ENCODE results near the gene SH3BGRL.

Gene SH3BGRL

DNA sequence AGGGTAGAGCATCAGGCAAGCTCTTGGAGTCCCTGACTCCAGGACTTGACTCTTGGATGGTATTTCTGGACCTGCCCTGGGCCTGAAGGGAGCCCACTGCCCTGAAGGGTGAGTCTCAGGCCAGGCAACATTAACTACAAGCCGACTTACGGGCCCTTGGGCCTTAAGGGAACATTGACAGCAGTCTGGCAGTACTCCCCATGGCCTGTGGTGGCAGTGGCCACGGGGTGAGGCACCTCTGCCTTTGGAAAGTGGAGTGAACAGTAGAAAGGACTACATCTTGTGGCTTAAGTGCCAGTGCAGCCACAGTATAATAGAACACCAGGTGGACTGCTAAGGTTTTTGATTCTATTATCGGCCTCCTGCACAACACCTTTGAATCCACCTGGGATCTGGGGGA lies 36.3 kb downstream of the SH3BGRL start:
- H3K36me3 ChIP-seq: no peaks in the 10 kb centered on the region
- TF ChIP-seq, protein P1, sequence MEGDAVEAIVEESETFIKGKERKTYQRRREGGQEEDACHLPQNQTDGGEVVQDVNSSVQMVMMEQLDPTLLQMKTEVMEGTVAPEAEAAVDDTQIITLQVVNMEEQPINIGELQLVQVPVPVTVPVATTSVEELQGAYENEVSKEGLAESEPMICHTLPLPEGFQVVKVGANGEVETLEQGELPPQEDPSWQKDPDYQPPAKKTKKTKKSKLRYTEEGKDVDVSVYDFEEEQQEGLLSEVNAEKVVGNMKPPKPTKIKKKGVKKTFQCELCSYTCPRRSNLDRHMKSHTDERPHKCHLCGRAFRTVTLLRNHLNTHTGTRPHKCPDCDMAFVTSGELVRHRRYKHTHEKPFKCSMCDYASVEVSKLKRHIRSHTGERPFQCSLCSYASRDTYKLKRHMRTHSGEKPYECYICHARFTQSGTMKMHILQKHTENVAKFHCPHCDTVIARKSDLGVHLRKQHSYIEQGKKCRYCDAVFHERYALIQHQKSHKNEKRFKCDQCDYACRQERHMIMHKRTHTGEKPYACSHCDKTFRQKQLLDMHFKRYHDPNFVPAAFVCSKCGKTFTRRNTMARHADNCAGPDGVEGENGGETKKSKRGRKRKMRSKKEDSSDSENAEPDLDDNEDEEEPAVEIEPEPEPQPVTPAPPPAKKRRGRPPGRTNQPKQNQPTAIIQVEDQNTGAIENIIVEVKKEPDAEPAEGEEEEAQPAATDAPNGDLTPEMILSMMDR (IDR thresholded peaks at IDR 0.05; ENCODE audit: low read depth, low read length): no peak
- H3K4me3 ChIP-seq (ENCODE audit: low read depth, low read length): no peak overlapping the region
- H3K27ac ChIP-seq: no peak overlapping the region
- DNase-seq: no peak
- H3K9me3 ChIP-seq (ENCODE audit: severe bottlenecking): no peaks in the 10 kb centered on the region
- no peaks in the 10 kb centered on the region for H3K27me3 ChIP-seq (ENCODE audit: insufficient read depth, low read depth, severe bottlenecking)

DNA sequence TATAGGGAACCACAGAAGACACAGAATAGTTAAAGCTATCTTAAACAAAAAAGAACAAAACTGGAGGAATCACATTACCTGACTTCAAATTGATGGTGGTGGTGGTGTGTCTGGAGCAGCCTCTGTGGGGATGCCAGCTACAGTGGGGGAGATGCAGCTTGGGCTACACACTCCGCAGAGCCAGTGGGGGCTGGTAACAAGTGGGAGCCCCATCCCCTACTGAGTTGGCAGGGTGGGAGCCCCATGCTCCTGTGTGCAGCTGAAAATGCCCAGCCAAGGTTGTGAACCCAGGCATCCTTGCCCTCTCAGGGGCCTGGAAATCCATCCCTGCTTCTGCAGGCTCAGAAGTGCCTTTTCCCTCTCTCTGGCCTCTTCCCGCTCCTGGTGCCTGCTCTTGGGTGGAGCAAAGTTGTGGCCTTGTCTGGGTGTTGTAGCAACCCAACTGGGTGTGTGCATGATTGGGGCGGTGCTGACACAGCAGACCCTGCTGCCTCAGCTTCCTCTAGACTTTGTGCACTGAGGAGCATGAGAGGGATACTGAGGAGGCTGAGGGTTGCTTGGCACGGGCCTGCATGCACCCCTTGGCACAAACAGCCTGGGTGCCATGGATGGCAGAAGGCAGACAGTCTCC lies 38.9 kb downstream of the SH3BGRL start:
- TF ChIP-seq, protein P1 (IDR thresholded peaks at IDR 0.05; ENCODE audit: low read depth, low read length): no peak
- Histone ChIP-seq H3K27me3 (ENCODE audit: insufficient read depth, low read depth, severe bottlenecking) (no peaks in the 10 kb centered on the region), H3K4me3 (ENCODE audit: low read depth, low read length) (no peak overlapping the region), H3K27ac (no peak overlapping the region), H3K36me3 (no peaks in the 10 kb centered on the region), H3K9me3 (ENCODE audit: severe bottlenecking) (no peaks in the 10 kb centered on the region)
- DNase-seq: no peak

DNA sequence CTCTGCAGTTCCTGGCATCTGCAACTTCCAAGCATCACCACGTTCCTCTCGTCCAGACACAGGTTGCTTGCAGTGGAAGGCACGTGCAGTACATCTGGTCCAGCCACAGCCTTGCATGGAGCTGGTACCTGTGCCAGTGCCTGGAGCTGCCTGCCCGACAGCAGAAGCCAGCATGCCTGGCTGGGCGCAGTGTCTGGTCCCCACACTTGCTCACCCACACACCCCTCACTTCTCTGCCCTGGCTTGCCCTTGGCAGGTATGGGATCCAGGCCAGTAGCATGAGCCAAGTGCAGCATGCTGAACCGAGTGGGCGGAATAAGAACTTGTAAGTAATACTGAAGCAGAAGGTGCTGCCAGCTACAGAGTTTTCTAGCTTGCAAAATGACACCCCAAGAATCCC lies 39.9 kb downstream of the SH3BGRL start:
- Histone ChIP-seq H3K36me3 (no peaks in the 10 kb centered on the region), H3K27ac (no peak overlapping the region), H3K4me3 (ENCODE audit: low read depth, low read length) (no peak overlapping the region), H3K27me3 (ENCODE audit: insufficient read depth, low read depth, severe bottlenecking) (no peaks in the 10 kb centered on the region), H3K9me3 (ENCODE audit: severe bottlenecking) (no peaks in the 10 kb centered on the region)
- TF ChIP-seq, protein P1 (IDR thresholded peaks at IDR 0.05; ENCODE audit: low read depth, low read length): no peak
- DNase-seq: no peak

DNA sequence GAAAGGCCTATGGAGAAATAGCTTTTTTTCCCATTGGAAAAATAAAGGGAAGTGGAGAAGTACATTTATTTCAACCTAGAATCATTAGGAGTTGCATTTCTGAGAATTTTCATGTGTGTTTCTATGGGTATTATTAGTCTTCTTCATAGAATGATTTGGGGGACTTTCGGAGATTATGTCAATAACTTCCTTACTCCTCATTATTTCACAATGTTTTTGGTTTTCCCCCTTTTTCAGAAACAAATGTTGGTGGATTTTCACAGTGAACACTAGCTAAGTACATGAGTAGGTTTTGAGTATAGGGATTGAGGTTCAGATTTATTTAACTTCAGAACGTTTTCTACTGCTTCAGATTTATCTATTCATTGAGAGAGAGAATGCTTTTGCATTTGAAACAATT lies 54.0 kb downstream of the SH3BGRL start:
- TF ChIP-seq, protein P1 (IDR thresholded peaks at IDR 0.05; ENCODE audit: low read depth, low read length): no peak
- no peaks in the 10 kb centered on the region for H3K27me3 ChIP-seq (ENCODE audit: insufficient read depth, low read depth, severe bottlenecking)
- no peak overlapping the region for H3K27ac ChIP-seq

DNA sequence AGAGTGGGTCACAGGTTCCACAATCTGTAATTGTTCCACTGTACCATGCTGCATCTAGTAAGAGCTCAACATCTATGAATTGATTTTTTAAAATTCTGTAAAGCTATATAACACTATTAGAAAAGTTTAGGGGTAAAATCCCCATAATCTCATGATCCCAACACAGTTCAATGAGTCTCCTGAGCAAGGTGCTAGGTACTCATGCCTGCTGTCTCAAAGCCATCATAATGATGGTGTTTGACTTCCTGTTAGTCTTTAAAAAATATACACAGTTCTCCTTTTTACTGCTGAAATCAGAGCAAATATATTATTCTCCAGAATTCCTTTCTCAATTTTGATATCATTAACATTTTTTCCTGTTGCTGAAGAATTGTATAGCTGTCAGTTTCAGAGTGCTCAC lies 55.9 kb downstream of the SH3BGRL start:
- Histone ChIP-seq H3K27me3 (ENCODE audit: insufficient read depth, low read depth, severe bottlenecking) (no peaks in the 10 kb centered on the region), H3K36me3 (no peaks in the 10 kb centered on the region), H3K27ac (no peak overlapping the region), H3K4me3 (ENCODE audit: low read depth, low read length) (no peak overlapping the region), H3K9me3 (ENCODE audit: severe bottlenecking) (no peaks in the 10 kb centered on the region)
- TF ChIP-seq, protein P1 (IDR thresholded peaks at IDR 0.05; ENCODE audit: low read depth, low read length): no peak
- DNase-seq: no peak

More for the DNA sequence above, 54.0 kb downstream of the SH3BGRL start:
- DNase-seq: no peak
- Histone ChIP-seq H3K4me3 (ENCODE audit: low read depth, low read length) (no peak overlapping the region), H3K9me3 (ENCODE audit: severe bottlenecking) (no peaks in the 10 kb centered on the region), H3K36me3 (no peaks in the 10 kb centered on the region)
